Measurements from ENCODE around the gene KDM2A. TPM values are rescaled to one million over a fixed set of nuclear protein-coding genes. Genes with fewer than 3 reads are reported as not detected.
"Not testable (repeated sequence)": the region's sequence is repeated elsewhere in the genome, so short reads cannot be mapped to it uniquely, and the experiment has no call there.

The KDM2A gene
- total RNA-seq, 1 donor from 2014 or later, result 34.6 TPM

DNA sequence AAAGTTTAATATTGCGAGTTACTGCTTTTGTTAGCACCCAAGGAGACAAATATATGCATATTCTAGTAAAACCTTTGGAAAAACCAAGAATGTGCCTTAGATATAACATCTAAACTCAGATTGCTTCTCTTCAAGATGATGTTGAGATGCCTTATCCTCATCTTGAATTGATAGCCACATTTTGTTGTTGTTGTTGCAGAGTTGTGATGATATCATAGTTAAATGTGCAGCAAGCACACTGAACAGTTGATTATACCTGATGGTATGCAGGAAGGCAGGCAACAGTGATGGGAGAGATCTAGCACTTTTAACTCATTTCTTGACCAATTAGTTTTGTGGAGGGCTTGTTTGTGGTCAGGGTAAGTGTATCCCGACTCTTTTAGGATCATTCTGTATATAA lies 48.0 kb downstream of the KDM2A start:
- DNase-seq (ENCODE audit: low read depth), result no peak

DNA sequence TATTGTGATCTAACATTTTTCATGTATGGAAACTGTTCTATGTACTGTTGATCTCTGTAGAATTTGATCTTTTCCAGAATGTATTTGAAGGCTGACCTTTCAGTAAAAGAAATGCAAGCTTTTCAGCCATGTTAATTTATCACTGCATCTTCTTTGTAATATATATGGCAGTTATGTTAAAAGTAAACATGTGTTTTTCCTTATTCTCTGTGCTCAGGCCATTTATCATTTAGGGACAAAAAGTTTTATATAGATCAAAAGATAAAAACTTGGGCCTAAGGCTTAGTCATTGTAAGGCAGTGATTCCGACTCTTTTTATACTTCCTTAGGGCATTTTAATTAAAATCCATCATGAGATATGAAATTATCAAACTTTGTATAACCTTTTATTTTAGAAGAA lies 48.7 kb downstream of the KDM2A start:
- no peak for DNase-seq (ENCODE audit: low read depth)

DNA sequence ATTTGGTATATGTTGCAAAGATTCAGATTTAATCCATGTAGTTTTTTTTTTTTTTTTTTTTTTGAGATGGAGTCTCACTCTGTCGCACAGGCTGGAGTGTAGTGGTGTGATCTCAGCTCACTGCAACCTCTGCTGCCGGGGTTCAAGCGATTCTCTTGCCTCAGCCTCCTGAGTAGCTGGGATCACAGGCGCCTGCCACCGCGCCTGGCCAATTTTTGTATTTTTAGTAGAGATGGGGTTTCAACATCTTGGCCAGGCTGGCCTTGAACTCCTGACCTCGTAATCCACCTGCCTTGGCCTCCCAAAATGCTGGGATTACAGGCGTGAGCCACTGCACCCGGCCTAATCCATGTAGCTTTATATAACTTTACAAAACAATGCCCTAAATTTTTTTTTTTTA lies 49.8 kb downstream of the KDM2A start:
- DNase-seq (ENCODE audit: low read depth), result not testable (repeated sequence)

DNA sequence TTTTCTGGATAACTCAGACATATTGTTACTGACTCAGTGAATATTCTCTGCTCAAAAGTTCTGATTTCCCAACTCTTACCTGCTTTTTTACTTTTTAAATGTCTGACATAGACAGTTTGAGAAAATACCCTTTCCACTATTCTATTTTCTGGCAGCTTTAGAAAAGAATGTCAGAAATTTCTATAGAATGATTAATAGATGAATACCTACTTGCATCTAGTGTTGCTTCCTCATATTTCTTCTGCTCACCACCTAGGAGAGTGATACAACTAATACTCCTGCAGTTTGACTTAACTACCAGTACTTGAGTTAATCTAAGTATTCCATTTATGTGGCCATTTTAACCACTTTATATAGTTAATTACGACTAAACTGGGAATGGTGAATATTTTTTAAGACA lies 55.2 kb downstream of the KDM2A start:
- DNase-seq (ENCODE audit: low read depth), result no peak

DNA sequence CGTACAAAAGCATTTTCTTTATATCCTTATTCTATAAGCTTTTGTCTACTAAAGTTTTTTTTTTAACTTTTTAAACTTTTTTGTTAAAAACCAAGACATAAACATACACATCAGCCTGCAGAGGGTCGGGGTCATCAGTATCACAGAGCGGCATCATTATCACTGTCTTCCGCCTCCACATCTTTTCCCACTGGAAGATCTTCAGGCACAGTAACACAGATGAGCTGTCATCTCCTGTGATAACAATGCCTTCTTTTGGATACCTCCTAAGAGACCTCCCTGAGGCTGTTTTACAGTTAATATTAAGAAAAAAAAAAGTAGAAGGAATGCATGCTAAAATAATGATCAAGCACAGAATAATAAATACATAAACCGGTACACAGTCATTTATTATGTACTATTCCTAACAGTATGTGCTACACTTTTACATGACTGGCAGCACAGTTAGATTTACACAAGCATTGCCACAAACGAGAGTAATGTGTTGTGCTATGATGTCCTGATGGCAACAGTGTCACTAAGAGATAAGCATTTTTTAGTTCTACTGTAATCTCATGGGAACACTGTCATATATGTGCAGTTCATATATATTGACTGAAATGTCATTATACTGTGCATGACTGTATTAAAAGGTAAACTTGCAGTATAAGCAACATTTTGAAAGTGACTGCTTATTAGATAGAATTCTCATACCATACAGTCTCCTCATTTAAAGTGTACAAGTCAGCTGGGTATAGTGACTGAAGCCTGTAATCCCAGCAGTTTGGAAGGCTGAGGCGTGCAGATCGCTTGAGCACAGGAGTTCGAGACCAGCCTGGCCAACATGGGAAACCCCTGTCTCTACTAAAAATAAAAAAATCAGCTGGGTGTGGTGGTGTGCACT lies 58.6 kb downstream of the KDM2A start:
- no peak for DNase-seq (ENCODE audit: low read depth)

DNA sequence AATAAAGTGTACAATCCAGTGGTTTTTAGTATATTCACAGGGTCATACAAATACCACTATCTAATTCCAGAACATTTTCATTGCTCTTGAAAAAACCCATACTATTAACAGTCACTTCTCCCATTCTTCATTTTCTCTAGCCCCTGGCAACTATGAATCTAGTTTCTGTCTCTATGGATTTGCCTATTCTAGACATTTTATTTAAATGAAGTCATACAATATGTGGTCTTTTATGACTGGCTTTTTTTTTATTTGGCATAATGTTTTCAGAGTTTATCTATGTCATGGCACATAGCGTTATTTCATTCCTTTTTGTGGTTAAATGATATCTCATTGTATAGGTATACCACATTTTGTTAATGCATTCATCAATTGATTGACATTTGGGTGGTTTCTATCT lies 59.4 kb downstream of the KDM2A start:
- DNase-seq (ENCODE audit: low read depth), result no peak

DNA sequence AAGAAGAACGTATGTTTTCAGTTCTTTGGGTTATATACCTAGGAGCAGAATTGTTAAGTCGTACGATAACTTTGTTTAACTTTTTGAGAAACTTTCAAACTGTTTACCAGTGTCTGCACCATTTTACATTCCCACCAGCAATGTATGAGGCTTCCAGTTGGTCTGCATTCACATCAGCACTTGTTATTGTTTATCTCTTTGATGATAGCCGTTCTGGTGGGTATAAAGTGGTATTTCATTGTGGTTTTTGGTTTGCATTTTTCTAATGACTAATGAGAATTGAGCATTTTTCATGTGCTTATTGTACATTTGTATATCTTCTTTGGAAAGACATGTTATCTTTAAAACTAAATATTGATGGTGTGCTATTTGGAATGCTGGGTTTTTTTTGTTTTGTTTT lies 59.8 kb downstream of the KDM2A start:
- DNase-seq (ENCODE audit: low read depth), result no peak

DNA sequence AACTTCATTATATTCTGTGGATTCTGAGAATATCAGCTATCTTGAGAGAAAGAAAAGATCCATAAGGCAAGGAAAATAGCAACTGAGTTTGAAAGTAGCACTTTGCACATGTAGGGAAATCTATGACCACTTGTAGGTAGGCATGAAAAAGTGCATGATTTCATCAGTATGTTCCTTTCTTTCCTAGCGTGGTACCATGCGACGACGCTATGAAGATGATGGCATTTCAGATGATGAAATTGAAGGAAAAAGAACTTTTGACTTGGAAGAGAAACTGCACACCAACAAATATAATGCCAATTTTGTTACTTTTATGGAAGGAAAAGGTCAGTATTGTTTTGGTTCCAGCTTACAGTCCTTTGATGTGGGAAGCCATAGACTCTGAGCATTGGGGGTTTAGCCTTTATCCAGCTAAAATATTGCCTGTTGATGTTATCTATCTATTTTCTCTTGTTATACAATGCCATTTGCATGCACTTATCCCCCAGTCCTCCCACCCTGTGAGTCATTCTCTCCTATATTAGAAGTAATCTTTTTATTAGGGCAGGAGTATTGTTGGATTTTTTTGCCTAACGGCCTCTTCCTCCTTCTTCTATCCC lies 60.9 kb downstream of the KDM2A start:
- no peak for DNase-seq (ENCODE audit: low read depth)

DNA sequence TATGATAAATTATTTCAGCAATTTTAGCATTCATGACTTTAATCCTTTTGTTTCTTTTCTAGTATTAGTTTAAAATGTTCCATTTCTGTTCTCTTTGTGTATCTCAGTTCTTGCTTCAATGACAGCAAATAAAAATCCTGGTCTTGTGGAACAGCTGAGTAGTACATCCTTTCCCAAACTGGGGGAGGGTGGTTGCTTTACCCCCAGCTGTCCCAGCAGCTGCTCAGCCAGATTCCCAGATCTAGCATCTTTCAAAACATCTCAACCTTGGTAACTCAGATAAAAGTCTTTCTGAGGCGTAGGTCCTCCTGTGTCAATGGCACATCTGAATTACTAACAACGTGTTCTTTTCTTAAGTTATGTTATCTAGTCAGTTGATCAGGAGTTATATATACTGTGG lies 75.0 kb downstream of the KDM2A start:
- peak; percentile 84 for DNase-seq (ENCODE audit: low read depth)

DNA sequence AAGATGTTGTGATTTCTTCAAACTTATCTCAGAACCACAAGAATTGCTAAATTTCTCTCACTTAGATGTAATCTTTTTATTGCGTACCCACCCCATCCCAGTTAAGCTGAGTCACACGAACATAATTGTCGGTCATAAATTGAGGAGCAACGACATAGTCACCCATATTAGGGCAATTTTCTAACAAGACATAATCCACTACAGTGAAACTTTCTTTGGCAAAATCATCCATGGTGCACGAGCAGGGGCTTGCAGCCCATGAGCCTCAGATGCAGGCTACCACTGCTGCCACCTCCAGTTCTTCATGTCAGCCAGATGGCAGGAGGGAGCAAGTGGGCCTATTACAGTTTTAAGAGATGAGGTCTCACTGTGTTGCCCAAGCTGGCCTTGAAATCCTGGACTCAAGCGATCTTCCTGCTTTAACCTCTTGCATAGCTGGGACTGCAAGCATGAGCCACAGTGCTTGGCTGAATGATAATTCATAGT lies 77.0 kb downstream of the KDM2A start:
- DNase-seq (ENCODE audit: low read depth), result peak; percentile 11

DNA sequence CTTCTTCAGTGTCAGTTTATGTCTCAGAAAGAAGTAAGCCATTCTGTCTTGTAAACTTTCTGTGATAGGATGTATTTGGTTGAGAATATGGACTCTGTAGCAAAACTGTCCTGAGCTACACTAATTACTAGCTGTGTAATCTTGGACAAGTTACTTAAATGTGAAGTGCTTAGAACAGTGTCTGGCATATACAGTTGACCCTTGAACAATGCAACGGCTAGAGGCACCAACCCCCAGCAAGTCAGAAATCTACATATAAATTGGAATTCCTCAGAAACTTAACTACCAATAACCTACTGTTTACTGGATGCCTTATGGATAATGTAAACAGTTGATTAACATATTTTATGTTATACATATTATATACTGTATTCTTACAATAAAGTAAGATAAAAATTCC lies 78.5 kb downstream of the KDM2A start:
- DNase-seq (ENCODE audit: low read depth), result no peak

DNA sequence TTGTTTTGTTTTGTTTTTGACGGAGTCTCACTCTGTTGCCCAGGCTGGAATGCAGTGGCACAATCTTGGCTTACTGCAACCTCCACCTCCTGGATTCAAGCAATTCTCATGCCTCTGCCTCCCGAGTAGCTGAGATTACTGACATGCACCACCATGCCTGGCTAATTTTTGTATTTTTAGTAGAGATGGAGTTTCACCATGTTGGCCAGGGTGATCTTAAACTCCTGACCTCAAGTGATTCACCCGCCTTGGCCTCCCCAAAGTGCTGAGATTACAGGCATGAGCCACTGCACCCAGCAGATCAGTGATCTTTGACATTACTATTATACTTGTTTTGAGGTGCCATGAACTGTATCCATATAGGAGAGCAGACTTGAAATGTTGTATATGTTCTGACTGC lies 79.7 kb downstream of the KDM2A start:
- DNase-seq (ENCODE audit: low read depth), result peak; percentile 16

DNA sequence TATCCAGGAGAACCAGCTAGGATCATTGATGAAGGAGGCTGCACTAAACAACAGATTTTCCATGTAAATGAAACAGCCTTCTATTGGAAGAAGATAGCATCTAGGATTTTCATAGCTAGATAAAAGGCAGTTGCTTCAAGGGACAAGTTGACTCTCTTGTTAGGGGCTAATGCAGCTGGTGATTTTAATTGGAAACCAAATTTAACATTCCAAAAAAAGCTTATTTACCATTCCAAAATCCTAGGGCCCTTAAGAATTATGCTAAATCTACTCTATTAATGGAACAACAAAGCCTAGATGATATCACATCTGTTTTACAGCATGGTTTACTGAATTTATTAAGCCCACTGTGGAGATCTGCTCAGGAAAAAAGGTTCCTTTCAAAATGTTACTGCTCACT lies 80.7 kb downstream of the KDM2A start:
- DNase-seq (ENCODE audit: low read depth), result no peak

DNA sequence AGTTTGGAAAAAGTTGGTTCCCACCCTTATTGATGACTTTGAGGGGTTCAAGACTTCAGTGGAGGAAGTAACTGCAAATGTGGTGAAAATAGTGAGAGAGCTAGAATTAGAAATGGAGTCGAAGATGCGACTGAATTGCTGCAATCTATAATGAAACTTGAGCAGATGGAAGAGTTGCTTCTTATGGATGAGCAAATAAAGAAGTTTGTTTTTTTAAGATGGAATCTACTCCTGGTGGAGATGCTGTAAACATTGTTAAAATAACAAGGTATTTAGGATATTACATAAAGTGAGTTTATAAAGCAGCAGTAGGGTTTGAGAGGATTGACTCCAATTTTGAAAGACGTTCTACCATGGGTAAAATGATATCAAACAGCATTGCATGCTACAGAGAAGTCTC lies 83.0 kb downstream of the KDM2A start:
- no peak for DNase-seq (ENCODE audit: low read depth)

DNA sequence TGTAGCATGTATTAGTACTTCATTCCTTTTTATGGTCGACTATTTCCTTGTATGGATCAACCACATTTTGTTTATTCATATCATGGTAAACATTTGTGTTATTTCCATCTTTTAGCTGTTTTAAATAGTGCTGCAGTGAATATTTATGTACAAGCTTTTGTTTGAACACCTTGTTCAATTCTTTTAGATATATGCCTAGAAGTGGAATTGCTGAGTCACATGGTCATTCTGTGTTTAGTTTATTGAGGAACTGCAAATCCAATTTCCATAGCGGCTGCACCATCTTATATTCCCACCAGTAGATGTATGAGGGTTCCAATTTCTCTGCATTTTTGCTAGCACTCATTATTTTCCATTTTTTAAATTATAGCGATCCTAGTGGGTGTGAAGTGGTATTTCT lies 85.8 kb downstream of the KDM2A start:
- no peak for DNase-seq (ENCODE audit: low read depth)

DNA sequence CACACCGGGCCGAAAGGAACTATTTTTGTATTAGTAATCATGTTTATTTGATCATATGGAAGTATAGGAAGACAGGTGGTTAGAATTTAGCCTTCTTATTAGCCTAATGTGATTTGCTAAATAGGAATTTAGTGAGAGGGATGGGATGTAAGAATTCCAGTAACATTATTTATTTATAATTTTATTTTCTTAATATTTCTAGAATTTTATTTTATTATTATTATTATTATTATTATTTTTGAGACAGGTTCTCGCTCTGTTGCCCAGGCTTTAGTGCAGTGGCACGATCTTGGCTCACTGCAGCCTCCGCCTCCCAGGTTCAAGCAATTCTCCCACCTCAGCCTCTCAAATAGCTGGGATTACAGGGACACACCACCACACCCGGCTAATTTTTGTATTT lies 90.2 kb downstream of the KDM2A start:
- DNase-seq (ENCODE audit: low read depth), result not testable (repeated sequence)

DNA sequence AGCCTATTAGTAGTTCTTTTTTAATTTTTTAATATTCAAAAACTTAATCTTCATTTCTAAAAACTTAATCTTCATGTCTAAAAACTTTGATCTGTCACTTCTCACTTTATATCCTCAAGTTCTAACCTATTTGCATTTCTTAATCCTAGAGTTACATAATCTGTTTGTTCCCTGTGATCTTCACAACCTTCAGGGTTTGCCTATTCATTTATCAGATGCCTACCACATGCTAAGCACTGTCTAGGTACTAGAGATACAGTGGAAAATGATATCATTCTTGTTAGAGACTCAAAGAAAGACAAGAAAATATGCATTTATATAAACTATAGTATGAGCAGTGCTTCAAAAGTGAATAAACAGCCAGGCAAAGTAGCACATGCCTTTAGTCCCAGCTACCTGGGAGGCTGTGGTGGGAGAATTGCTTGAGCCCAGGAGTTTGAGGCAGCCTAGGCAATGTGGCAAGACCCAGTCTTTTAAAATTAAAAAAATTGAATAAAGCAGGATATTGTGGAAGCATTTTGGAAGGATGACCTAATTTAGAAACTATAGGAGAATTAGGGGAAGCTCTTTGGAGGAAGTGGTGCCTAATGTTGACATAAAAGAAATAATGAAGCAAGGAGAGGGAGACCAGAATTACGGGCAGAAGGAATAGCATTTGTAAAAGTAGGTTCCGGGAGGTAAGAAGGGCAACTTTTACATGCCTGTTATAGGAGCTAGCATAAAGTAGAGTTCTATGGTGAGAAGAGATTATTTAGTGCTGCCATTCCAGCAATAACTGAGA lies 92.8 kb downstream of the KDM2A start:
- no peak for DNase-seq (ENCODE audit: low read depth)

DNA sequence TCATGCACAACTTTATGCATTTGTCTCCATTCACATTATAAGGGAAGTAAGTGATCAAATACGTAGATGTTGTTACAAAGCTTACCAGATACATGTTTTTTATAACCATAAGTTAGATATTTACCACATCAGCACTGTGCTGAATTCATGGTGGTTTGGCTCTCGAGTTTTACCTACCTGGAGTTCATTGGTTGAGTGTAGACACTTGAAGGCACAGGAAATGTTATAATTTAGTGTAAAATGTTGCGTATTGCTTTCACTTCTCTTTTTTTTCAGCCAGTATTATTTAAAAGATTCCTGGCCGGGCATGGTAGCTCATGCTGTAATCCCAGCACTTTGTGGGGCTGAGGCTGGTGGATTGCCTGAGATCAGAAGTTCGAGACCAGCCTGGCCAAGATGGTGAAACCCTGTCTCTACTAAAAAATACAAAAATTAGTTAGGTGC lies 94.1 kb downstream of the KDM2A start:
- DNase-seq (ENCODE audit: low read depth), result no peak

DNA sequence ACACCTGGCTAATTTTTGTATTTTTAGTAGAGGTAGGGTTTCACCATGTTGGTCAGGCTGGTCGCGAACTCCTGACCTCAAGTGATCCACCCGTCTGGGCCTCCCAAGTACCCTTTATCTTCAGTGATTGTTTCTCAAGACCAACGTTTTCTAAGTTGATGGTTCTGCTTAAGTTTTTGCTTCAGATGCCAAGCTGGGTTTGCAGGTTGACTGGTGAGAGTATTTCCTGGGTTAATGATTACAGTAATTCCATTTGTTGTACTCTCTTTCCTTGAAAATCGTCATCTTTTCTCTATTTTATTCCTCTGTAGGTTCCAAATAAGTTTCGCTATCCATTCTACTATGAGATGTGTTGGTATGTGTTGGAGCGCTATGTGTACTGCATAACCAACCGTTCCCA lies 108.7 kb downstream of the KDM2A start:
- no peak for DNase-seq (ENCODE audit: low read depth)

DNA sequence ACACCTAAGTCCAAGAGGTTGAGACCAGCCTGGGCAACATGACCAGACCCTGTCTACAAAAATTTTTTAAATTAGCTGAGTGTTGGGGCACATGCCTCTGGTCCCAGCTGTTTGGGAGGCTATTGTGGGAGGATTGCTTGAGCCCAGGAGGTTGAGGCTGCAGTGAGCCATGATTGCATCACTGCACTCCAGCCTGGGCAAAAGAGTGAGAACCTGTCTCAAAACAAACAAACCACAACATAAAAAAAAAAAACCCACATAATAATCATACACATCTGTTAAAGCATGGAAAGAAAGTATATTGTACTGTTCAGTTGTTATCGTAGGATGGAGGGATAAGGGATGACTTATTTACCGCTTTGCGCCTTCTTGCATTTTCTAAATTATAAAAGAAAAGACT lies 111.3 kb downstream of the KDM2A start:
- no peak for DNase-seq (ENCODE audit: low read depth)

DNA sequence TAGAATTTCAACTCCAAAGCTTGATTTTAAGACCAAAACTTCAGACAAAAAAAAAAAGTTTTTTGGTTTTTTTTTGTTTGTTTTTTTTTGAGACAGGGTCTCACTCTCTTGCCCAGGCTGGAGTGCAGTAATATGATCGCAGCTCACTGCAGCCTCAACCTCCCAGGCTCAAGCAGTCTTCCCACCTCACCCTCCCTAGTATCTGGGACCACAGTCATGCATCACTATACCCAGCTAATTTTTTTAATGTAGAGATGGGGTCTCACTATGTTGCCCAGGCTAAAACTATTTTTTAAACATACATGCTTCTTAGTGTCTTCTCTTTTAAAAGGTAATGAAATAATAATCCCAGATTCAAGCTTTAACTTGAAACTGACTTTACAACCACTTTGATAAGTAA lies 111.8 kb downstream of the KDM2A start:
- DNase-seq (ENCODE audit: low read depth), result no peak

DNA sequence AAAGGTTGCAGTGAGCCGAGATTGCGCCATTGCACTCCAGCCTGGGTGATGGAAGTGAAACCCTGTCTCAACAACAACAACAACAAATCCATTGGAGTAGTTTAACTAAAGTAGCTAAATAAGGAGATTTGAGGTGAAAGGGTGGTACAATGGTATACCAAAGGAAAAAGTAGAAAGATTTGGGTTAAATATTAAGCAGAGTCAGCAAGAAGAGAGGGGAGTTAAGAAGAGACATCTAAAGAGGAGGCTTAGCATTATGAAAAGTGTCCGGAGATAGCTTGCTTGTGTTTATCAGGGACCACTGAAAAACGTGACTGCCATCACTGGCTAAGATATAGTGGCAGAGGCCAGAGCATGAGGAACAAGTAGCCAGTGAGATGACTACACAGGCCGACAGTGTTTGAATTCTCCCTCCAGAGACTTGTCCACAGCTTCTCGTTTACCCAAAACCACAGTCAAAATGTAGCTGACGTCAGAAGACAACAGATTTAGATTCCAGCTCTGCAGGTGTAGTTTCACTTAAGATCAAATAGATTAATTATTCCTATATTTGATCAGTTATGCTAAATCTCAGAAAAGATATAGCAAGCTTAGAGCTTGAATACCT lies 114.6 kb downstream of the KDM2A start:
- DNase-seq (ENCODE audit: low read depth), result no peak
